HFF-Myc (cell line): ENCODE results near the gene SMO.

Experiments used
- DNase-seq: peaks from one replicate; pipeline ENCODE4 v3.0.0-alpha.2; 2011; ENCODE audit warnings: low read depth; ENCODE audit errors: extremely low read depth
- H3K4me3 ChIP-seq: replicated peaks from 2 replicates; pipeline ENCODE4 v1.5.1; 2011; ENCODE audit warnings: low read depth, mild to moderate bottlenecking, control low read depth, low read length
- TF ChIP-seq, protein P1 (sequence below): IDR thresholded peaks from 2 replicates; pipeline ENCODE4 v1.5.1; 2012; ENCODE audit warnings: mild to moderate bottlenecking, low read depth, low read length, control low read depth; ENCODE audit errors: missing control alignments

The SMO gene

DNA sequence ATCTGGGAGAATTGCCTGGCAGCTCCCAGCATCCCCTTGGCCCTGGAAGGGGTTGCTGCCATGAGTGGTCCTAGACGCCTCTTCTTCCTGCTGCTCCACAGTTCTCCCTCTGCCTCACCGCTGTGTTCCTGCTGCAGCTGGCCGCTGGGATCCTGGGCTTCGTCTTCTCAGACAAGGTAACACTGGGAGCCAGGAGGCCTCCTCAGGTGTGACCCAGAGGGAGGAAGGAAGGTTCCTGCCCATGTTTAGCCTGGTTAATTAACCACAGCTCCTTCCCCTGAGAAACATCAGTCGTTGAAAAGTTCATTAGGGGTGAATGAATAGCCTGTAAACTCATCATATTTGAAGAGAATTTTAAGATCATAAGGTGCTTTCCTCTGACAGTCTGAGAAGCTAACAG, 25.7 kb upstream of the SMO start:
- H3K4me3 ChIP-seq: no peak overlapping the region
- DNase-seq: no peak
- TF ChIP-seq, protein P1, sequence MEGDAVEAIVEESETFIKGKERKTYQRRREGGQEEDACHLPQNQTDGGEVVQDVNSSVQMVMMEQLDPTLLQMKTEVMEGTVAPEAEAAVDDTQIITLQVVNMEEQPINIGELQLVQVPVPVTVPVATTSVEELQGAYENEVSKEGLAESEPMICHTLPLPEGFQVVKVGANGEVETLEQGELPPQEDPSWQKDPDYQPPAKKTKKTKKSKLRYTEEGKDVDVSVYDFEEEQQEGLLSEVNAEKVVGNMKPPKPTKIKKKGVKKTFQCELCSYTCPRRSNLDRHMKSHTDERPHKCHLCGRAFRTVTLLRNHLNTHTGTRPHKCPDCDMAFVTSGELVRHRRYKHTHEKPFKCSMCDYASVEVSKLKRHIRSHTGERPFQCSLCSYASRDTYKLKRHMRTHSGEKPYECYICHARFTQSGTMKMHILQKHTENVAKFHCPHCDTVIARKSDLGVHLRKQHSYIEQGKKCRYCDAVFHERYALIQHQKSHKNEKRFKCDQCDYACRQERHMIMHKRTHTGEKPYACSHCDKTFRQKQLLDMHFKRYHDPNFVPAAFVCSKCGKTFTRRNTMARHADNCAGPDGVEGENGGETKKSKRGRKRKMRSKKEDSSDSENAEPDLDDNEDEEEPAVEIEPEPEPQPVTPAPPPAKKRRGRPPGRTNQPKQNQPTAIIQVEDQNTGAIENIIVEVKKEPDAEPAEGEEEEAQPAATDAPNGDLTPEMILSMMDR: no peak

- peak; percentile 31 for DNase-seq
- H3K4me3 ChIP-seq: no peak overlapping the region
- TF ChIP-seq, protein P1: peak; percentile 74
Measured at GRCh38 chr7:129163875-129164544, 24.4 kb upstream of the SMO start.

- TF ChIP-seq, protein P1: no peak
- no peak overlapping the region for H3K4me3 ChIP-seq
- no peak for DNase-seq
Measured at GRCh38 chr7:129166745-129167144, 21.7 kb upstream of the SMO start.

DNA sequence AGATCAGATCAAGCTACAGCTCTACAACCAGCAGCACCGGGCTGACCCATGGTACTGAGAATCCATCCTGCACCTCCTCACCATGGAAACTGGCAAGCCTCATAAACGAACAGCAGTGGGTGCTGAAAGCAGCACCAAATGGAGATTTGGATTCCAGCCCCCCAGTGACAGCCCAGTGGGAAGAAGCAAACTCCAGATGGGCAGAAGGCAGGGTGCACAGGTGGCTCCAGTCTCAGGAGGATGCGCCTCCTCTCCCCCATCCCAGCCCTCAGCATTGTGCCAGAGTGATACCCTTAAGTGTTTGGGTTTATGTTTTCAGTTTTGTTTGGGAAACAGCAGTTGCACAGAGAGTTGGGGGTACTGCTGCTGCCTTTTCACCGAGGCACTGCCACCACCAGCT, 20.6 kb upstream of the SMO start:
- no peak overlapping the region for H3K4me3 ChIP-seq
- DNase-seq: no peak
- TF ChIP-seq, protein P1: no peak

- no peak overlapping the region for H3K4me3 ChIP-seq
- TF ChIP-seq, protein P1: no peak
- DNase-seq: no peak
Measured at GRCh38 chr7:129168231-129169021, 20.0 kb upstream of the SMO start.

- H3K4me3 ChIP-seq: peak overlapping the region; percentile 32
- DNase-seq: no peak
- TF ChIP-seq, protein P1: no peak
Measured at GRCh38 chr7:129169171-129169671, 19.2 kb upstream of the SMO start.
